GM23338 (cell line): ENCODE measurements around the gene CDR2L. TPM values are rescaled to one million over a fixed set of nuclear protein-coding genes. Genes with fewer than 3 reads are reported as not detected.
A peak's percentile ranks its signal among the peaks of the same experiment; 100 is the strongest.

ENCODE experiments used
- ATAC-seq: fragments of 200-7000 bp; cut with Tn5 transposase; 3 replicates; pipeline ENCODE4 v1.9.1; 2020
- DNase-seq: peaks from one replicate; pipeline ENCODE4 v3.0.0-alpha.2; 2015; ENCODE audit warnings: low spot score
- H2AFZ ChIP-seq: fragments of 200-600 bp; sonication (generic); 2 replicates; pipeline ENCODE4 v1.8.0; 2016; ENCODE audit warnings: antibody characterized with exemption, mild to moderate bottlenecking, moderate library complexity
- H3F3A ChIP-seq: fragments of 200-600 bp; sonication (generic); replicated peaks from 2 replicates; pipeline ENCODE4 v1.8.0; 2017; ENCODE audit warnings: antibody characterized with exemption, mixed run types, low read depth
- H3K27ac ChIP-seq: fragments of 200-600 bp; sonication (generic); 2 replicates; pipeline ENCODE4 v1.6.1; 2016; ENCODE audit warnings: low read depth
- H3K27me3 ChIP-seq: fragments of 200-600 bp; sonication (generic); 2 replicates; pipeline ENCODE4 v1.8.0; 2016; ENCODE audit warnings: mild to moderate bottlenecking, mixed run types, moderate library complexity; ENCODE audit not compliant: insufficient read depth
- H3K36me3 ChIP-seq: fragments of 200-600 bp; sonication (generic); 2 replicates; pipeline ENCODE4 v1.8.0; 2016; ENCODE audit warnings: mild to moderate bottlenecking; ENCODE audit not compliant: insufficient read depth
- H3K4me1 ChIP-seq: fragments of 200-600 bp; sonication (generic); 2 replicates; pipeline ENCODE4 v1.8.0; 2016; ENCODE audit warnings: mild to moderate bottlenecking, moderate library complexity; ENCODE audit not compliant: insufficient read depth
- H3K4me2 ChIP-seq: fragments of 200-600 bp; sonication (generic); 2 replicates; pipeline ENCODE4 v1.7.1; 2017; ENCODE audit warnings: mixed run types
- H3K4me3 ChIP-seq: fragments of 200-600 bp; sonication (generic); 2 replicates; pipeline ENCODE4 v1.6.1; 2016; ENCODE audit warnings: mixed run types
- H3K79me2 ChIP-seq: fragments of 200-600 bp; sonication (generic); replicated peaks from 2 replicates; pipeline ENCODE4 v1.8.0; 2017; ENCODE audit warnings: mild to moderate bottlenecking; ENCODE audit not compliant: insufficient read depth
- H3K9me2 ChIP-seq: fragments of 200-600 bp; sonication (generic); 2 replicates; pipeline ENCODE4 v1.8.0; 2017; ENCODE audit not compliant: insufficient read depth
- H4K20me1 ChIP-seq: fragments of 200-600 bp; sonication (generic); replicated peaks from 2 replicates; pipeline ENCODE4 v1.8.0; 2017; ENCODE audit warnings: mild to moderate bottlenecking; ENCODE audit not compliant: insufficient read depth
- H3K27ac Mint-ChIP-seq: 2 replicates; pipeline ENCODE4 v1.8.0; 2020; ENCODE audit warnings: inconsistent platforms, mild to moderate bottlenecking, moderate library complexity, mixed read lengths
- H3K27me3 Mint-ChIP-seq: 3 replicates; pipeline ENCODE4 v1.8.0; 2022; ENCODE audit warnings: low read depth, mild to moderate bottlenecking, moderate library complexity, mixed read lengths, inconsistent platforms; ENCODE audit not compliant: insufficient read depth, poor library complexity
- H3K36me3 Mint-ChIP-seq: 3 replicates; pipeline ENCODE4 v1.8.0; 2021; ENCODE audit warnings: low read depth, mild to moderate bottlenecking, inconsistent platforms, moderate library complexity, mixed read lengths
- H3K4me1 Mint-ChIP-seq: 3 replicates; pipeline ENCODE4 v1.8.0; 2020; ENCODE audit warnings: mild to moderate bottlenecking, inconsistent platforms, mixed read lengths
- H3K4me3 Mint-ChIP-seq: 3 replicates; pipeline ENCODE4 v1.8.0; 2021; ENCODE audit warnings: moderate library complexity, mild to moderate bottlenecking, inconsistent platforms, mixed read lengths
- H3K9me3 Mint-ChIP-seq: 3 replicates; pipeline ENCODE4 v1.8.0; 2020; ENCODE audit warnings: moderate library complexity, mild to moderate bottlenecking, inconsistent platforms, mixed read lengths
- CREB1 ChIP-seq: fragments of 250-450 bp; sonication (Bioruptor Pico); IDR thresholded peaks from 2 replicates; pipeline ENCODE4 v1.5.0; 2020; ENCODE audit warnings: low read depth, mild to moderate bottlenecking, moderate library complexity
- CTCF ChIP-seq, 2 experiments: fragments of 200-600 bp in 1 of 2; sonication (generic) in 1 of 2; conservative IDR thresholded peaks; 2 replicates each; pipeline versions ENCODE4 v1.5.1 to v1.6.1; 2016 to 2017; ENCODE audit warnings: antibody characterized with exemption in 2 of 2, low read depth in 2 of 2, mild to moderate bottlenecking in 2 of 2, moderate library complexity in 1 of 2
- EZH2 ChIP-seq: fragments of 200-600 bp; sonication (generic); IDR thresholded peaks from one replicate; pipeline ENCODE4 v1.8.0; 2017; ENCODE audit warnings: antibody characterized with exemption, mild to moderate bottlenecking, low read depth; ENCODE audit not compliant: unreplicated experiment
- POLR2AphosphoS5 ChIP-seq: IDR thresholded peaks from 2 replicates; pipeline ENCODE4 v1.6.1; 2016; ENCODE audit warnings: antibody characterized with exemption, low read depth
- ZNF462 ChIP-seq: fragments of 250-450 bp; sonication (Bioruptor Pico); IDR thresholded peaks from 2 replicates; pipeline ENCODE4 v1.5.0; 2020; ENCODE audit warnings: mild to moderate bottlenecking, moderate library complexity
- polyA plus RNA-seq: library from polyadenylated mRNA; unstranded; fragments of >200 nt; fragmentation: Nextera tagmentation; extraction: Ambion mirVana; gene quantifications from 2 replicates; pipeline ENCODE4 v1.2.1, GENCODE V29; 2016
- total RNA-seq: library from RNA; depleted of rRNA; stranded (reverse); fragments of >200 nt; shearing (Covaris generic); gene quantifications from 2 replicates; pipeline ENCODE4 v1.2.3, GENCODE V29; 2014

Gene CDR2L
- total and polyA plus RNA-seq, 2 experiments from 2014 or later, result 17.7 to 35.8 TPM

GRCh38 chr17:74981318-74981978, 6.0 kb upstream of the CDR2L start (continued):
- TF ChIP-seq ZNF462, result no peak
- TF ChIP-seq EZH2, result no peak
- no peak for TF ChIP-seq CTCF (conservative IDR thresholded peaks at IDR 0.05; ENCODE audit: low read depth in 2 of 2)

- Histone ChIP-seq H3K4me3 (peak overlapping the region; percentile 93), H3K79me2 (no peaks in the 10 kb centered on the region), H3K27me3 (peaks cover 9% of the 10 kb centered on the region), H3K4me2 (peak overlapping the region; percentile 93), H3K36me3 (no peaks in the 10 kb centered on the region), H3K27ac (peak overlapping the region; percentile 85), H3K9me2 (no peaks in the 10 kb centered on the region), H4K20me1 (no peaks in the 10 kb centered on the region), H2AFZ (peak overlapping the region; percentile 98), H3F3A (peaks cover 10% of the 10 kb centered on the region; the same call in 1 of the 2 replicates), H3K4me1 (peaks cover 13% of the 10 kb centered on the region)
- peak overlapping the region; percentile 78 for H3K4me3 Mint-ChIP-seq
- DNase-seq (peak; percentile 94), ATAC-seq (peak; percentile 95)
- no peaks in the 10 kb centered on the region for H3K36me3 Mint-ChIP-seq
- peak overlapping the region; percentile 92 for H3K27ac Mint-ChIP-seq
- H3K9me3 Mint-ChIP-seq, result no peaks in the 10 kb centered on the region
- H3K27me3 Mint-ChIP-seq, result peaks cover 12% of the 10 kb centered on the region
- peaks cover 7% of the 10 kb centered on the region; the same call in 2 of the 3 replicates for H3K4me1 Mint-ChIP-seq
- TF ChIP-seq POLR2AphosphoS5 (peak; percentile 99), EZH2 (no peak), ZNF462 (no peak), CREB1 (CRISPR knock-in tag) (peak; percentile 86)
These were observed 5.3 kb upstream of the CDR2L start for GRCh38 chr17:74981979-74982662.
